Adrenal gland (tissue), 5 donors: Measurements from ENCODE around the gene SMC1B.

Experiments used
- POLR2A ChIP-seq, 2 donors: fragments of 450-650 bp; IDR thresholded peaks; one replicate each; pipeline ENCODE4 v1.6.1; 2017; ENCODE audit warnings: antibody characterized with exemption in 2 of 2, mild to moderate bottlenecking in 2 of 2, moderate library complexity in 1 of 2
- TF ChIP-seq, protein P1 (sequence below), 6 experiments: fragments of 450-650 bp in 4 of 6; fragments of 200-600 bp in 2 of 6; sonication (generic) in 1 of 6; IDR thresholded peaks; 1 replicate in 5 of 6; 2 replicates in 1 of 6; pipeline versions ENCODE4 v1.5.1 to v1.8.0; 2016 to 2021; ENCODE audit warnings: antibody characterized with exemption in 6 of 6, mild to moderate bottlenecking in 2 of 6, moderate library complexity in 1 of 6
- donor health status: DM: no; HTN: no; CAD: no.

DNA sequence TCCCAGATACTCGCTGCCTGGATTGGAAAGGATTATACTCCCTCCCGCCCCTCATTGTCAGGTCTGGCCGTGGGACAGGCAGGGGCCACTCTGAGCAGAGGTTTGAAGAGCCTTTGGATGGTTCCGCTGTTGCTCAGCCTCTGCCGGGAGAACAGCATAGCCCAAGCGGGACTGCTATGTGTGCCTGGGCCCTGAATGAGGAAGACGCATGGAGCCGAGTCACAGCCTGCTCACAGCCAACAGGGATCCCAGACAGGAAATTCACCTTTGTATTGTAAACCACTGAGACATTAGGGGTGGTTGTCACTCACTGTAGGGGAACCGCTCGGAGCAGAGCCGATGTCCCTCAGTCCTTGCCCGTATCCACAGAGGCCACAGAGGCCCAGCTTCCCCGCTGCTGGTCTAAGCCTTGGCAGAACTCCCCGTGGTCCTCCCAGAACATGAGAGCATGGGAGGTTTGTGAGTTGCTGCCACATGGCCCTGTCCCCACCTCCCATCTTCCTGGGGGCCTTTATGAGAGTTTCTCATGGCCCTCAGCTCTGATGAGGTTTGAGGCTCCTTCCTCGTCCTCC, 114.4 kb downstream of the SMC1B start:
- TF ChIP-seq, protein P1, sequence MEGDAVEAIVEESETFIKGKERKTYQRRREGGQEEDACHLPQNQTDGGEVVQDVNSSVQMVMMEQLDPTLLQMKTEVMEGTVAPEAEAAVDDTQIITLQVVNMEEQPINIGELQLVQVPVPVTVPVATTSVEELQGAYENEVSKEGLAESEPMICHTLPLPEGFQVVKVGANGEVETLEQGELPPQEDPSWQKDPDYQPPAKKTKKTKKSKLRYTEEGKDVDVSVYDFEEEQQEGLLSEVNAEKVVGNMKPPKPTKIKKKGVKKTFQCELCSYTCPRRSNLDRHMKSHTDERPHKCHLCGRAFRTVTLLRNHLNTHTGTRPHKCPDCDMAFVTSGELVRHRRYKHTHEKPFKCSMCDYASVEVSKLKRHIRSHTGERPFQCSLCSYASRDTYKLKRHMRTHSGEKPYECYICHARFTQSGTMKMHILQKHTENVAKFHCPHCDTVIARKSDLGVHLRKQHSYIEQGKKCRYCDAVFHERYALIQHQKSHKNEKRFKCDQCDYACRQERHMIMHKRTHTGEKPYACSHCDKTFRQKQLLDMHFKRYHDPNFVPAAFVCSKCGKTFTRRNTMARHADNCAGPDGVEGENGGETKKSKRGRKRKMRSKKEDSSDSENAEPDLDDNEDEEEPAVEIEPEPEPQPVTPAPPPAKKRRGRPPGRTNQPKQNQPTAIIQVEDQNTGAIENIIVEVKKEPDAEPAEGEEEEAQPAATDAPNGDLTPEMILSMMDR (IDR thresholded peaks at IDR 0.05): no peak
- TF ChIP-seq POLR2A (IDR thresholded peaks at IDR 0.05): no peak
